ENCODE results near the gene TMEM38A.

Gene TMEM38A

GRCh38 chr19:16660763-16661479 lies at the start of gene TMEM38A:
TMEM38A (plus strand) TSS chr19:16661139; CDS start chr19:16661218, 79 bp downstream.
- DNase-seq (ENCODE audit: low read depth, low spot score) = no peak

- no peak for DNase-seq (ENCODE audit: low read depth, low spot score)
These were observed 48.3 kb upstream of the TMEM38A start for GRCh38 chr19:16612636-16613035.

- no peak for DNase-seq (ENCODE audit: low read depth, low spot score)
These were observed 47.1 kb upstream of the TMEM38A start for GRCh38 chr19:16613841-16614240.

- no peak for DNase-seq (ENCODE audit: low read depth, low spot score)
These were observed 46.0 kb upstream of the TMEM38A start for GRCh38 chr19:16614941-16615340.

GRCh38 chr19:16615808-16616207 lies 45.1 kb upstream of the TMEM38A start:
- DNase-seq (ENCODE audit: low read depth, low spot score) = no peak

GRCh38 chr19:16618248-16618647 lies 42.7 kb upstream of the TMEM38A start:
- DNase-seq (ENCODE audit: low read depth, low spot score) = no peak

GRCh38 chr19:16619457-16619856 lies 41.5 kb upstream of the TMEM38A start:
- DNase-seq (ENCODE audit: low read depth, low spot score) = no peak

GRCh38 chr19:16620018-16620417 lies 40.9 kb upstream of the TMEM38A start:
- DNase-seq (ENCODE audit: low read depth, low spot score) = no peak

- no peak for DNase-seq (ENCODE audit: low read depth, low spot score)
These were observed 40.4 kb upstream of the TMEM38A start for GRCh38 chr19:16620584-16620983.

- no peak for DNase-seq (ENCODE audit: low read depth, low spot score)
These were observed 39.7 kb upstream of the TMEM38A start for GRCh38 chr19:16621165-16621800.

GRCh38 chr19:16623066-16623465 lies 37.9 kb upstream of the TMEM38A start:
- DNase-seq (ENCODE audit: low read depth, low spot score) = no peak

- DNase-seq (ENCODE audit: low read depth, low spot score) = no peak
These were observed 37.4 kb upstream of the TMEM38A start for GRCh38 chr19:16623576-16623975.

- DNase-seq (ENCODE audit: low read depth, low spot score) = no peak
These were observed 36.7 kb upstream of the TMEM38A start for GRCh38 chr19:16624236-16624635.

- no peak for DNase-seq (ENCODE audit: low read depth, low spot score)
These were observed 35.6 kb upstream of the TMEM38A start for GRCh38 chr19:16625163-16625958.

- no peak for DNase-seq (ENCODE audit: low read depth, low spot score)
These were observed 34.1 kb upstream of the TMEM38A start for GRCh38 chr19:16626796-16627192.

GRCh38 chr19:16627193-16627927 lies 33.6 kb upstream of the TMEM38A start:
- DNase-seq (ENCODE audit: low read depth, low spot score) = no peak

- DNase-seq (ENCODE audit: low read depth, low spot score) = no peak
These were observed 33.1 kb upstream of the TMEM38A start for GRCh38 chr19:16627928-16628182.

- no peak for DNase-seq (ENCODE audit: low read depth, low spot score)
These were observed 32.6 kb upstream of the TMEM38A start, which contains the start of gene MED26 for GRCh38 chr19:16628183-16628983. MED26 (minus strand) TSS chr19:16628204; CDS start chr19:16627943, 261 bp downstream.

GRCh38 chr19:16628984-16629691 lies 31.8 kb upstream of the TMEM38A start:
- no peak for DNase-seq (ENCODE audit: low read depth, low spot score)

GRCh38 chr19:16631465-16631864 lies 29.5 kb upstream of the TMEM38A start:
- no peak for DNase-seq (ENCODE audit: low read depth, low spot score)

GRCh38 chr19:16637535-16637934 lies 23.4 kb upstream of the TMEM38A start:
- DNase-seq (ENCODE audit: low read depth, low spot score) = no peak
